HG02610 (cell line): ENCODE measurements around the gene BHLHE40.
"Not testable (repeated sequence)": the region's sequence is repeated elsewhere in the genome, so short reads cannot be mapped to it uniquely, and the experiment has no call there.

Source experiments
- ATAC-seq: cut with Tn5 transposase; IDR thresholded peaks from one replicate; pipeline ENCODE4 v1.9.1; 2021; ENCODE audit warnings: mild to moderate bottlenecking, moderate library complexity; ENCODE audit not compliant: unreplicated experiment

The BHLHE40 gene

DNA sequence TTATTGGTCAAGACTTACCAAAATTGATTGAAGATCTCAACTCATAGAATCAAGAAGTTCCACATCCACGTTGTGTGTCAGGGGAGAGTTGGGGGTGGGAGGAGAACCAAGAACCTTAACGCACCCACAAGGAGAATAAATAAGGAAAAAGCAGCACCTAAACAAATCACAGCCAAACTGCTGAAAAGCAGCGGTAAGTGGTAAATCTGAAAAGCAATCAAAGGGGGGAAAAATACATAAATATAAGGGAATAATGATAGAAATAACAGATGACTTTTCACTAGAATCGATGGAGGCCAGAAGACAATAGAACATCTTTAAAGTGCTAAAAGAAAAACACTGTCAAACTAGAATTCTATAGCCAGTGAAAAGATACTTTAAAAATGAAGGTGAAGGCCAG, 20.1 kb upstream of the BHLHE40 start:
- ATAC-seq: no peak

DNA sequence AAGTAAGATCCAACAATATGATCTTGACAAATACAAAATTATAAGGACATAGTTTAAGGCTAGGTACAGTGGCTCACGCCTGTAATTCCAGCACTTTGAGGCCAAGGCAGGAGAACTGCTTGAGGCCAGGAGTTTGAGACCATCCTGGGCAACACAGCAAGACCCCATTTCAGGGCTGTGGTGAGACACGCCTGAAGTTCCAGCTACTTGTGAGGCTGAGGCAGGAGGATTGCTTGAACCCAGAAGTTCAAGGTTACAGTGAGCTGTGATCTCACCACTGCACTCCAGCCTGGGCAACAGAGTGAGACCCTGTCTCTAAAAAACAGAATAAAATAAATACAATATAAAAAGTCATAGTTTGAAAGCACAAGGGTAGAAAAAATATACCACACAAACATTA, 17.4 kb upstream of the BHLHE40 start:
- not testable (repeated sequence) for ATAC-seq

DNA sequence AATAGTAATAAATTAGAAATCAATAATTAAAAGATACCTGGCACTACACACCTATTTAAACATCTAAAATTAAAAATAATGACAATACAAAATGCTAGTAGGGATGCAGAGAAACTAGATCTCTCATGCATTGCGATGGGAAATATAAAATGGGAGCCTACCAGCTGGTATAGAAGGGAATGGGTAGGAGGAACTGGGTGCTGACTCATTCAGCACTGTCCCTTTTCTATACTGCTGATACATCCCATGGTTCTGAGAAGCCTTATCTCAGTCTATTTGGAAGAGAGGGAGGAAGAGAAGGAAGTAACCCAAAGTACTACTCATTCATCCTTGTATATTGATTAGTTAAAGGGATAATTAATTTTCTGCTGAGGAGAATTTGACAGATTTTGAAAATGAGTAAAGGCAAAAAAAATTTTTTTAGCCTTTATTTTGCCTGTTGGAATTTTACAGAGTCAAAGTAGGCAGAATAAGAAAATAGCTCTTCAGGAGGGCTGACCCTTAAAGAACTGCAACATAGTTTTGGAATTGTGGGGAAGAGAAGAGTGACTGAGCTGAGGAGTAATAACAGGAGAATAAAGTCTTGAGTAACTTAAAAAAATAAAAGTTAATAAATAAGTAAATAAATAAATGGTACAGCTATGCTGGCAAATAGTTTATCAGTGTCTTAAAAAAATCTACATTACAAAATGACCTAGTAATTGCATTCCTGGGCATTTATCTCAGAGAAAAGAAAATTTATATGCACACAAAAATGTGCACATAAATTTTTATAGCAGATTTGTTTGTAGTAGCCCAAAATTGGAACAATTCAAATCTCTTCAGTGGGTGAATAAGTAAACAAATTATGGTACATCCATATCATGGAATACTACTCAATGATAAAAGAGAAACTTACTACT, 15.3 kb upstream of the BHLHE40 start:
- no peak for ATAC-seq

DNA sequence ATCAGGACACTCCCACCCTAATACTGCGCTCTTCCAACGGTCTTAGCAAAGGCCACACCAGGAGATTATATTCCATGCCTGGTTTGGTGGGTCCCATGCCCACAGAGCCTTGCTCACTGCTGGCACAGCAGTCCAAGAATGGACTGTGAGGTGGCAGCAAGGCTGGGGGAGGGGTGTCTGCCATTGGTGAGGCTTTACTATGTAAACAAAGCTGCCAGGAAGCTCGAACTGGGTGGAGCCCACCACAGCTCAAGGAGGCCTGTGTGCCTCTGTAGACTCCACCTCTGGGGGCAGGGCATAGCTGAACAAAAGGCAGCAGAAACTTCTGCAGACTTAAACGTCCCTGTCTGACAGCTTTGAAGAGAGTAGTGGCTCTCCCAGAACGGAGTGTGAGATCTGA, 13.2 kb upstream of the BHLHE40 start:
- ATAC-seq: not testable (repeated sequence)

DNA sequence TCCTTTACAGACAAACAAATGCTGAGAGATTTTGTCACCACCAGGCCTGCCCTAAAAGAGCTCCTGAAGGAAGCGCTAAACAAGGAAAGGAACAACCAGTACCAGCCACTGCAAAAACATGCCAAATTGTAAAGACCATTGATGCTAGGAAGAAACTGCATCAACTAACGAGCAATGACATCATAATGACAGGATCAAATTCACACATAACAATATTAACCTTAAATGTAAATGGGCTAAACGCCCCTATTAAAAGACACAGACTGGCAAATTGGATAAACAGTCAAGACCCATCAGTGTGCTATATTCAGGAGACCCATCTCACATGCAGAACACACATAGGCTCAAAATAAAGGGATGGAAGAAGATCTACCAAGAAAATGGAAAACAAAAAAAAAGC, 11.6 kb upstream of the BHLHE40 start:
- ATAC-seq: not testable (repeated sequence)

DNA sequence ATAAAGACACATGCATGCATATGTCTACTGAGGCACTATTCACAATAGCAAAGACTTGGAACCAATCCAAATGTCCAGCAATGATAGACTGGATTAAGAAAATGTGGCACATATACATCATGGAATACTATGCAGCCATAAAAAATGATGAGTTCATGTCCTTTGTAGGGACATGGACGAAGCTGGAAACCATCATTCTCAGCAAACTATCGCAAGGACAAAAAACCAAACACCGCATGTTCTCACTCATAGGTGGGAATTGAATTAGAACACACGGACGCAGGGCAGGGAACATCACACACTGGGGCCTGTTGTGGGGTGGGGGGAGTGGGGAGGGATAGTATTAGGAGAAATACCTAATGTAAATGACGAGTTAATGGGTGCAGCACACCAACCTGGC, 7.8 kb upstream of the BHLHE40 start:
- not testable (repeated sequence) for ATAC-seq

DNA sequence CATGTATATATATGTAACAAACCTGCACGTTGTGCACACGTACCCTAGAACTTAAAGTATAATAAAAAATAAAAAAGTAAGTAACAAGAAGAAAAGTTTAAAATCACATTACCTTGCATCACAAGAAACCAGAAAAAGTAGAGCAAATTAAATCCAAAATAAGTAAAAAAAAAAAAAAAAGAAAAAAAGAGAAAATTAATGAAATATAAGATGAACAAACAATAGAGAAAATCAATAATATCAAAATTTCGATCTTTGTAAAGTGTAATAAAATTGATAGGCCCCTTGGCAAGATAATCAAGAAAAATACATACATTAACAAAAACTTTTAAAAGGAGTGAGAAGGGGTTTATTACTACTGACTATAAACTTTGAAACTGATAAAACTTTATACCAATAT, 7.4 kb upstream of the BHLHE40 start:
- no peak for ATAC-seq

DNA sequence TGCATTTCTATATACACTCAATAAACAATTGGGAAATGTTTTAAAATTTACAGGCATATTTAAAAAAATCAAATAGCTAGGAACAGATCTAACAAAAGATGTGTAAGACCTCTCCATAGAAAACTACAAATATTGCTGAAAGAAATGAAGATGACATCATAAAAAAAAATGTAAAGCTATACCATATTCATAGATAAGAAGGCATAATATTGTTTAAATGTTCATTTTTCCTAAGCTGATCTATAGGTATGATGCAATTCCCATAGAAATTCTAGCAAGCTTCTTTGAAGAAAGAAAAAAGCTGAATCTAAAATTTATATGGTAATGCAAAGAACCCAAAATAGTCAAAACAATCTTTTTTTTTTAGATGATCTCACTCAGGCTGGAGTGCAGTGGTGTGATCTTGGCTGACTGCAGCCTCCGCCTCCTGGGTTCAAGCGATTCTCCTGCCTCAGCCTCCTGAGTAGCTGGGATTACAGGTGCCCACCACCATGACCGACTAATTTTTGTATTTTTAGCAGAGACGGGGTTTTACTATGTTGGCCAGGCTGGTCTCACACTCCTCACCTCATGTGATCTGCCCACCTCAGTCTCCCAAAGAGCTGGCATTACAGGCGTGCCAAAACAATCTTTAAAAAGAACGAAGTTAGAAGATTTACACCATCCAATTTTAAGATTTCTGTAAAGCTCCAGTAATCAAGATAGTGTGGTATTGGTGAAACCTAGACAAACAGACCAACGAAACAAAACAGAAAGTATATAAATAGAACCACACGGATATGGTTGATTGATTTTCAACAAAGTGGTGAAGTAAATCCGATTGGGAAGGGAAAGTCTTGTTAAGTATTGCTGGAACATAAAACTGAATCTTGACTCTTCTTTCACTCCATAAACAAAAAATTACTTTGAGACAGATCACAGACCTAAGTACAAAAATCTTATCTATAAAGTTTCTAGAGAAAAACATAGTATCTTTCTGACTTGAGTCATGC, 6.3 kb upstream of the BHLHE40 start:
- ATAC-seq: peak; percentile 23

DNA sequence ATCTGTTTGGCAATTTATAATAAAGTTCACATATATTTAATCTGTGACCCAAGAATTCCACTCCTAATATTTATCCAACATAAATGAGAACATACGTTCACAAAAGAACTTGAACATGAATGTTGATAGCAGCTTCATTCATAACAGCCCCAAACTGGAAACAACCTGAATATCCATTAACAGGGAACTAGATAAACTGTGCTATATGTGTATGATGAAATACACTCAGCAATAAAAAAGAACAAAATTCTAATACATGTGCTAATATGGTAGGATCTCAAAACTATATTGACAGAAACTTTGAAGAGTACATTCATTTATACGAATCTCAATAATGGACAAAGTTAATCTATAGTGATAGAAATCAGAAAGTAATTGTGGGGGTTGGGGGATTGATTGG, 5.1 kb upstream of the BHLHE40 start:
- ATAC-seq: no peak

DNA sequence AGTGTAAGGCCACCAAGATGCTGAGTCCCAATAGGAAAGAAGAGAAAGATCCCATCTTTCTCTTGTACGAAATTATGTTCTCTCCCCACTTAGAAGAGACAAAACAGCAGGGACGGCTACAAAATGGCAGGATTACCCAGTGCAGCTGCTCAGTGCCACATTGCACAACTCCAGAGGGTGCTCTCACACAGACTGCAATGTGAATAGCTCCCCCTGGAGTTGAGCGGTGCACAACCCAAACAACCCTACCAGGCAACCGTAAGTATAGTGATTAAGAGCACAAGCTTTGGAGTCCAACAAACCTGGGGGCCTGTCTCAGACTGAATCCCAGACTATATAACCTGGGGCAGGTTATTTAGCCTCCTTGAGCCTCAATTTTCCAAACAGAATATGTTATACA, 3.1 kb upstream of the BHLHE40 start:
- no peak for ATAC-seq

DNA sequence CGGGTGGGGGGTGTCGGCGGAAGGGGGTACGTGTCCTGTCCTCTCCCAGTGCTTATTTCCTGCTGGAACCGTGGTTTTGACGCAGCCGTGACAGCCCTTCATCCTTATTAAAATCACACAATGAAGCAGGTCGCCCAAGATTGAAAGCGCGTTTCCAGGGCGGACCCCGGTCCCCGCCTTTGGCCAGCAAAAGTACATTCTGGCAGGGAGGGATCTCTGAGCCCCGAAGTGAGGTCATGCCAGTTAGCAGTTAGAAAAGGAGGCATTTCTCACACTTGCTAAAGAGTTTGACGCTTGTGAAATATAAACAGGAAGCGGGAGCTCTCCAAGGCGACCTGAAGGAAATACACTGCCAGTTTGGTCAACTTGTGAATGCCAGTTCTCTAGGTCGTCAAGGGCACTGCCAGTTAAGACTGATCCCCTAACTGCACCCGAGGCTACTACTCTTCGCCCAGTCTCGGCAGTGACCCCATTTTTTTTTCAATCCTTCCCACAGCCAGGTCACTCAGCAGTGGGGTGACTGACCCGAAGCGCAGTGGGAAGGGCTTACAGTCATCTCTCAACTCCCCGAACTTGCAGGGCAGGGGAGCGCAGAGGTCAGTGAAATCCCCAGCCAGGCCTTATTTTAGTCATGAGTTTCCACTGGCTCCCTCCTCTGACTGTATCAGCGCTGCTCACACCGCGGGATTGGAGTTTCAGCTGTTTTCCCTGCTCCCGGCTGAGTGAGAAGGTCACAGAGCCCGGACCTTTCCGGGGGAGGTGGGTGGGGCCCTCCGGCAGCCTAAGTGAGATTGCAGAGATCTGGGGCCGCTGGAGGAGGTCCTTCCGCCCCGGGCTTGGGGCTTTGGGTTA, 2.0 kb upstream of the BHLHE40 start:
- ATAC-seq: peak; percentile 42

DNA sequence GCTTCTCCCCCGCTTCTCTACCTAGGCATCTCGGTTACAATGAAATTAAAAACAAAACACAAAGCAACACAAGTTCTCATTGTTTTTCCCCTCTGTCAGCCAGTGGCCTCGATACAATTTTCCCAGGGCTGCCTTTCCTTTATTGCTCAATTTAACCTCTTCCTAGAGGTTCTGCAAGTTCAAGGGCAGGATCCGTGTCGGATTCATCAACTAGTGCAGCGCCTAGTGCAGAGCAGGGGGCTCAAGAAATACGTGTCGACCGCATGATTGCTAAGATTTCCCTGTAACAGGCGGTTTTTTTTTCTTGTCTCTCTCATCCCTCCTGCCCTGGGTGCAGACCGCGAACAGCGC, 1.4 kb upstream of the BHLHE40 start:
- no peak for ATAC-seq

DNA sequence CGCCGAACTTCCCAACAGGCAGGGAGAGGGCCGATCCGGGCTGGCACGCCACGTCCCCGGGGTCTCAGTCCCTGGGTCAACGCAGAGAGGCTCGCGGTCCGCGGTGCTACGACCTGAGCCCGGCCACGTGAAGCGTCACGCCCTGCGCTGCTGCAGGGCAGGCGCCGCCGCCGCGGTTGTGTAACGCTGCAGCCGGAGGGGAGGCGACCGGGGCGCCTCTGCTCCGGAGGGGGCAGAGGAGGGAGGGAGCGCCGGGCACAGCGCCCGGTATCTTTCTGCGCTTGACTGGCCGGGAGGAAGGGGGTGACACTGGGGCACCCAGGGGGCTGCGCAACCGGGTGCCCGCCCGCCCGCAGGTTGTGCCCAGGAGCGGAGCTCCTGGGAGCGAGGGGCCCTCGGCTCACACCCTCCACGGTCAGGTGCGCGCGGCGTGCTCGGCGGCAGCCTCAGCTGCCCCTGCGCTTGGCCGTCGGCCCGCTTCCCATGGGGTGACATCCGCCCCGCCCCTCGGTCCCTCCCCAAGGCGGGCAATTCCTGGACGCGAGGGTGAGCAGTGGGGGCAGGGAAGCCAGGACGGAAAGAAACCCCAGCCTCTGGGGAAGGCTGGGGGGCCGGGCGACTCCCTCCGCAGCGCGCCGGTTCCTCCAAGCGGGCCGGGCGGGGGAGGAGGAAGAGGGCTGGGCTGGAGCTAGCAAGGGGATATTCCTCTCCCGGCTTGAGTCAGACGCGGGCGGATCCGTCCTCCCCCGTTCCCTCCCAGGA, 852 bp upstream of the BHLHE40 start:
- peak; percentile 42 for ATAC-seq

DNA sequence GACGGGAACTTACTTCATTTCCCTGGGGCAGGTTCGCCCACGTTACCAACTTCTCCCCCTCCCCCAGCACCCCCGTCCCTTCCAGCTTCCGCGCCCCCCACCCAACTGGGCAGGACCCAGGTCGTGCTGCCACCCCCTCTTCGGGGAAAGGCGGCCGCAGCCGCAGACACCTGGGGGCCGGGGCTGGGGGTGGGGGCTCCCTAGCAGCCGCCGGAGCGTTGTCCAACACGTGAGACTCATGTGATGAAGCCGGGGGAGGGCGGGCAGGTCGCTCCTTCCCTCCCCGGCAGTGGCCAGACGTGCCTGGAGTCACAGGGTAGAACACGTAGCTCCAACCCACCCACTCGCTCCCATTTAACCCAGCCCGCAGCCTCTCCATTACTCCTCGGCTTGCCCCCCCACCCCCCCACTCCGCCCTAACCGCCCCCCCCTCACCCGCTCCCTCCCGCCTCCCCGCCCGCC, 240 bp upstream of the BHLHE40 start:
- peak; percentile 38 for ATAC-seq

DNA sequence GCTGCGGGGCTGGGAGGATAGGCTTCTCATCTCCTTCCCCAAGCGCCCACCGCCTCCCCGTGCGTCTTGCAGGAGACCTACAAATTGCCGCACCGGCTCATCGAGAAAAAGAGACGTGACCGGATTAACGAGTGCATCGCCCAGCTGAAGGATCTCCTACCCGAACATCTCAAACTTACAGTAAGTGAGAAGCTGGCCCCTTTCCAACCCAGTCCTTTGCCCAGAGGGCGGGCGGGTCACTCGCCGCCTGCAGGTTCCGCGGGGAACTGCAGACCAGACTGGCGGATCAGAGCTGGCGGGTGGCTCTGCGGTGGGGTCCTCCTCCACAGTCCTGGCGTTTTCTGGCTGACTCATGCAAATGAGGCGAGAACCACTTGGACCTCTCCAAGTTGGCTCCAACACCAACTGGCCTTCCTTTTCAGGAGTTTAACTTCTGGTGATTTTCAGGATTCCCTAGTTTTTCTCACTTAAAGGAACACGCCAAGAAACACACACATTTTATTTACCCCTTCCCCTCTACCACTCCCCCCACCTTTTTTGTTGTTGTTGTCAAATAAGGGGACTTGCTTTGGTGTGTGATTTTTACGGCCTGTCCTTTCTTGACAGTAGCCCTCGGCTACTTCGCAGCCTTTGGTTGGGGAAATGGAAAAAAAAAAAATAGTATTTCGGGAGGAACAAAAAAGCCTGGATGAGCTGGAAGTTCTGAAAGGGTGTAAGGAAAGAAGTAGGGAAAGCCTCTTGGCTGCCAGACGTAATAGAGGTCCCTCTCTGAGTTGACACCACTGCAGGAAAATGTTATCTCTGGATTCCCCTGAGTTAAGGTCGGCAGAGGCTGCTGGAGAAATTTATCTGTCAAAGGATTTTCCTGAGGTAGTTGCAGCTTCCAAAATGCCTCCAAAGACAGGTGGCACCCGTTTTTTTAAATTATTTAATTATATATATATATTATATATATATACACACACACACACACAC, 1.3 kb downstream of the BHLHE40 start:
- peak; percentile 4 for ATAC-seq

DNA sequence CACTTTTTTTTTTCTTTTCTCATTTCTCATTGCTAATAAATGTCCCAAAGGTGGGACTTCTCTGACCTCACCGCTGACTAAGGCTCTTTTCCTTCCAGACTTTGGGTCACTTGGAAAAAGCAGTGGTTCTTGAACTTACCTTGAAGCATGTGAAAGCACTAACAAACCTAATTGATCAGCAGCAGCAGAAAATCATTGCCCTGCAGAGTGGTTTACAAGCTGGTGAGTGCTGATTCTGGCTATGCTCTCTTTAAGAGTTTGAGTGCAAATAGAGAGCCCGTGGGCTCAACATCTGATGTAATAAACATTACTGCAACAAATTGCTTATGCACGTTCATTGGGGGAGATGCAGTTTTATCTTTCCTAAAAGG, 2.0 kb downstream of the BHLHE40 start:
- ATAC-seq: no peak

DNA sequence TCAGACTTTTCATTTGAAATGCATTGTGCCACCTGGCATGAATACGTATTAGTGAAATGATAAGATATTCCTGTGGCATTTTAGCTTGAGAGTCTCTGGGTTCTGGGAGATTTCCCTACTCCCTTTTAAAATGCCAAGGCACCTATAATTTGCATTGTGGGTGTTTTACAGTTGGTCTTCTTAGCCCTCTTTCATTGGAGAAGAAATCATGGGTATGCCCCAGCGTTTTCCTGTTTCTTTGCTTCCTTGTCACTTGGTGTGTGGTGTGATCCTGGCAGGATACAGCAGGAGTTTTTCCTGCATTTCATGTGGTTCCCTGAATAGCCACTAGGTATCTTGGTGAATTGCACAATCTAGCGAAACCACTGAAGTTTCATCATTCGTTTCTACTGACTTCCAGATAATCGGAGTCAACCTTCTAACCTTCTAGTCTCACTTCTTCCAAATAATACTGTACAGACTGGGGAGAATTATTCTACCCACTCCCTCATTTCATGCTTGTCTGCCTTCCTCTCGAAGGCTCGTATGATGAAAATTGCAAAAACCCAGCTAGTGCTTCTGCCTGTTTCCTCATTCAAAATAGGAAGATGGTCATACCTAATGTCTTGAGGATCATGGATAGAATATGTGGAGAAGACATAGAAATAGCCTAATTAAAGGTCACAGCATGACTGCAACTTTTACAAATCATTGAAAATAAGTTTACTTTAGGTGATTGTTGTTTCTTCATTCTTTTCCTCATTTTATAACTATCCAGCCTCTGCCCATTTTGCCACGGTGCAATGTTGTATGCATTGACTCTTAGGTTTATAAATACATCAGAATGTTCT, 2.6 kb downstream of the BHLHE40 start:
- no peak for ATAC-seq
